Stimulated activated CD8-positive, alpha-beta memory T cell treated with anti-CD3 and anti-CD28 coated beads, Interleukin-7, amount 100 ng/mL, for 48 hours (primary cell): ENCODE results near the gene ERC2.
"Not testable (repeated sequence)": the region's sequence is repeated elsewhere in the genome, so short reads cannot be mapped to it uniquely, and the experiment has no call there.

ENCODE experiments used
- DNase-seq, 2 donors: peaks; one replicate each; pipeline ENCODE4 v3.0.0-alpha.2; 2020; ENCODE audit warnings: low read depth in 1 of 2; ENCODE audit errors: extremely low read depth in 1 of 2

ERC2 gene

GRCh38 chr3:56087451-56088053 lies 380.7 kb downstream of the ERC2 start:
- DNase-seq, result no peak

GRCh38 chr3:56086355-56086754 lies 381.9 kb downstream of the ERC2 start:
- DNase-seq, result no peak

- DNase-seq, result no peak
Observed at GRCh38 chr3:56081246-56081645, 387.0 kb downstream of the ERC2 start.

GRCh38 chr3:56076746-56077145 lies 391.5 kb downstream of the ERC2 start:
- no peak for DNase-seq

- DNase-seq, result no peak
Observed at GRCh38 chr3:56075089-56075488, 393.2 kb downstream of the ERC2 start.

- DNase-seq, result no peak
Observed at GRCh38 chr3:56069766-56070165, 398.5 kb downstream of the ERC2 start.

GRCh38 chr3:56066405-56066804 lies 401.9 kb downstream of the ERC2 start:
- DNase-seq, result not testable (repeated sequence)

- DNase-seq, result no peak
Observed at GRCh38 chr3:56064684-56065083, 403.6 kb downstream of the ERC2 start.

GRCh38 chr3:56061279-56061626 lies 407.0 kb downstream of the ERC2 start:
- DNase-seq, result no peak

- no peak for DNase-seq
Observed at GRCh38 chr3:56060521-56061278, 407.6 kb downstream of the ERC2 start.

GRCh38 chr3:56059731-56060130 lies 408.5 kb downstream of the ERC2 start:
- DNase-seq, result no peak

- DNase-seq, result no peak
Observed at GRCh38 chr3:56055951-56056350, 412.3 kb downstream of the ERC2 start.

- no peak for DNase-seq
Observed at GRCh38 chr3:56055546-56055945, 412.7 kb downstream of the ERC2 start.

GRCh38 chr3:56054844-56055243 lies 413.4 kb downstream of the ERC2 start:
- DNase-seq, result no peak

- no peak for DNase-seq
Observed at GRCh38 chr3:56053727-56054126, 414.5 kb downstream of the ERC2 start.

- no peak for DNase-seq
Observed at GRCh38 chr3:56052188-56052587, 416.1 kb downstream of the ERC2 start.

- DNase-seq, result no peak
Observed at GRCh38 chr3:56051052-56051451, 417.2 kb downstream of the ERC2 start.

GRCh38 chr3:56048946-56049345 lies 419.3 kb downstream of the ERC2 start:
- DNase-seq, result no peak

- no peak for DNase-seq
Observed at GRCh38 chr3:56048331-56048730, 419.9 kb downstream of the ERC2 start.

GRCh38 chr3:56042326-56042951 lies 425.8 kb downstream of the ERC2 start:
- DNase-seq, result no peak

- DNase-seq, result no peak
Observed at GRCh38 chr3:56025326-56025725, 442.9 kb downstream of the ERC2 start.

- no peak for DNase-seq
Observed at GRCh38 chr3:56023546-56023945, 444.7 kb downstream of the ERC2 start.
